ENCODE measurements around the gene ZNF598. TPM values are rescaled to one million over a fixed set of nuclear protein-coding genes. Genes with fewer than 3 reads are reported as not detected.

Gene ZNF598
- total and polyA plus RNA-seq, 2 of the 13 experiments (the other 11 are each of a cell fraction or from before 2014, with no cell fraction given) = 13.5 to 14.2 TPM

DNA sequence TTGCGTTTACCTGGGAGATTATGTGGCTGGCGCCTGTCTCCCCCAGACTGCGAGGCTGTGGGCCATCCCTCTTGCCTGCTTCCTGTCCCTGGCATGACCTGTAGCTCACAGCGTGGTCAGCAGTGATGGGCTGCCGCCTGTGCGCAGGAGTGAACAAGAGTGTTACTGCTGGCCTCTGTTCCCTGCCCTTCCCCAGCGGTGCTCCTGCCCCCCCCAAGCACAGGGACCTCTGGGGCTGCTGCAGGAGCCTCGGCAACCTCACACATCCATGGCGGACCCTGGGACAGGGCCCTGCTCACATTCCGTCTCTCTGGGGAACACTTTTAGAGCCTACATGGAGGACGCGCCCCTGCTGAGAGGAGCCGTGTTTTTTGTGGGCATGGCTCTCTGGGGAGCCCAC, 48.8 kb upstream of the ZNF598 start (continued):
- TF ChIP-seq AGO2 (optimal IDR thresholded peaks at IDR 0.05; ENCODE audit: low read depth, low read length) = no peak

DNA sequence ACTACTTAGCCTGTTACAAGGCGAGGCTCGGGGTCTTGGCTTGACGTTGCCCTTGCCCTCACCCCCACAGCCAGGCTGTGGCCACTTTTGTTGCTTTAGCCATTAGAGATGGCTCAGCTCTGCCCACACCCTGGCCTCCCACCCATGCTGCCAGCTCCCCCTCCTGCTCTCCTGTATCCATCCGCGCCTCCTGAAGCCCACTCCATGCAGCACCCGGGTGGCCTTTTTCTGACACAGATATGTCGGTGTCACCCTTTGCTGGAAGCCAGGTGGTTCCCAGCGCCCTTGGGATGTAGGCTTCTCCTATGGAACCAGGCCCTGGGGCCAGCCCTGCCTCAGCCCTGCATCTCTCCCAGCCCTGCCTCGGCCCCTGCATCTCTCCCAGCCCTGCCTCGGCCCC, 47.8 kb upstream of the ZNF598 start:
- ChIA-PET POLR2A (interaction anchor here (2.3 kb wide), 1 partner anchor 34 kb away, joined by 14 read pairs; no protein-coding TSS in a partner anchor), CTCF (ENCODE audit: low intra/inter-chr PET ratio, low total read pairs) (interaction anchor here (3.1 kb wide), 1 partner anchor 34 kb away, joined by 15 read pairs; no protein-coding TSS in a partner anchor)
- H3K27ac ChIP-seq (ENCODE audit: extremely low read length, insufficient read depth, low read length) = no peak overlapping the region
- H3K9ac ChIP-seq (ENCODE audit: insufficient read depth, low read depth, low read length) = no peak overlapping the region
- no peaks in the 10 kb centered on the region for H4K20me1 ChIP-seq (ENCODE audit: insufficient read depth, low read length)
- no peak for DNase-seq (ENCODE audit: low spot score)
- TF ChIP-seq, protein P1, sequence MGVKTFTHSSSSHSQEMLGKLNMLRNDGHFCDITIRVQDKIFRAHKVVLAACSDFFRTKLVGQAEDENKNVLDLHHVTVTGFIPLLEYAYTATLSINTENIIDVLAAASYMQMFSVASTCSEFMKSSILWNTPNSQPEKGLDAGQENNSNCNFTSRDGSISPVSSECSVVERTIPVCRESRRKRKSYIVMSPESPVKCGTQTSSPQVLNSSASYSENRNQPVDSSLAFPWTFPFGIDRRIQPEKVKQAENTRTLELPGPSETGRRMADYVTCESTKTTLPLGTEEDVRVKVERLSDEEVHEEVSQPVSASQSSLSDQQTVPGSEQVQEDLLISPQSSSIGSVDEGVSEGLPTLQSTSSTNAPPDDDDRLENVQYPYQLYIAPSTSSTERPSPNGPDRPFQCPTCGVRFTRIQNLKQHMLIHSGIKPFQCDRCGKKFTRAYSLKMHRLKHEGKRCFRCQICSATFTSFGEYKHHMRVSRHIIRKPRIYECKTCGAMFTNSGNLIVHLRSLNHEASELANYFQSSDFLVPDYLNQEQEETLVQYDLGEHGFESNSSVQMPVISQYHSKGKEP (CRISPR knock-in tag; IDR thresholded peaks at IDR 0.05) = no peak
- TF ChIP-seq CHD4 (IDR thresholded peaks at IDR 0.05; ENCODE audit: borderline replicate concordance, low read length) = no peak
- TF ChIP-seq AGO2 (optimal IDR thresholded peaks at IDR 0.05; ENCODE audit: low read depth, low read length) = no peak
- TF ChIP-seq PRPF4 (IDR thresholded peaks at IDR 0.05; ENCODE audit: low read depth, low read length, poor library complexity, severe bottlenecking) = no peak
- WGBS (ENCODE audit: low lambda C conversion rate) = 95% methylated on average over 10 of the region's 10 CpGs
- no peak overlapping the region for H3K4me2 ChIP-seq (ENCODE audit: low read depth, low read length)
- intact Hi-C loops (cut with micrococcal nuclease; ENCODE audit: unreplicated experiment) = no loop called here
- BruUV-seq (replicated peaks) = no TSS peak
- no peaks in the 10 kb centered on the region for H3K27me3 ChIP-seq (ENCODE audit: control insufficient read depth in 1 of 2, insufficient read depth in 2 of 2, low read length in 2 of 2)
- no peaks in the 10 kb centered on the region for H3K9me3 ChIP-seq (ENCODE audit: low read length)
- H3K79me2 ChIP-seq (ENCODE audit: insufficient read depth, low read length) = no peaks in the 10 kb centered on the region
- no peak overlapping the region for H3K4me3 ChIP-seq (replicated peaks in 1 of 3; ENCODE audit: insufficient read depth in 1 of 3, low read depth in 2 of 3, low read length in 3 of 3)
- H3K36me3 ChIP-seq (replicated peaks in 1 of 2; ENCODE audit: control insufficient read depth in 1 of 2, insufficient read depth in 2 of 2, low read length in 2 of 2) = peaks cover 18 to 22% of the 10 kb centered on the region in 2 experiments; a peak in 3 of 5 replicates
- no peaks in the 10 kb centered on the region for H3K4me1 ChIP-seq (ENCODE audit: insufficient read depth, low read length)
- no peak for FAIRE-seq
- in situ Hi-C loops (cut with HindIII; ENCODE audit: extremely low pct_ligation_motif_present, low pct_unique_long_range_greater_than_20kb) = loop anchor here (5.0 kb wide), 1 partner anchor 35 kb away; no protein-coding TSS in a partner anchor
- no peak overlapping the region for H2AFZ ChIP-seq (ENCODE audit: low read length)
- ATAC-seq = no peak

Data from HepG2 (cell line).